Measurements from ENCODE around the gene SPINK2. TPM values are rescaled to one million over a fixed set of nuclear protein-coding genes. Genes with fewer than 3 reads are reported as not detected.

The SPINK2 gene
- polyA plus RNA-seq, 10 donors: 0.24 to 0.32 TPM; not detected in 8

Other genes with a start within 250 kb of the SPINK2 start
- gene HOPX, start 140.4 kb downstream of the SPINK2 start, polyA plus RNA-seq (ENCODE audit: insufficient read length in 10 of 10): 10 to 100 TPM; 11.0 to 47.7 (median 32.5) TPM
- 10 to 100 TPM; 20.9 to 30.6 (median 24.7) TPM for gene REST, start 86.2 kb upstream of the SPINK2 start, polyA plus RNA-seq (ENCODE audit: insufficient read length in 10 of 10)
- 10 to 100 TPM; 15.1 to 19.6 (median 17.7) TPM for gene NOA1, start 155.9 kb upstream of the SPINK2 start, polyA plus RNA-seq (ENCODE audit: insufficient read length in 10 of 10)
- 10 to 100 TPM; 63.5 to 90.7 (median 78.9) TPM for gene POLR2B, start 157.2 kb upstream of the SPINK2 start, polyA plus RNA-seq (ENCODE audit: insufficient read length in 10 of 10)

Measured in muscle of back (tissue), 10 donors.